K562 (cell line): Measurements from ENCODE around the gene PKIB. TPM values are rescaled to one million over a fixed set of nuclear protein-coding genes. Genes with fewer than 3 reads are reported as not detected.

ENCODE experiments used
- ATAC-seq: fragments of 200-7000 bp; cut with Tn5 transposase; 3 replicates; pipeline ENCODE4 v1.9.1; 2020; ENCODE audit warnings: moderate library complexity
- BruUV-seq: library from RNA; stranded (reverse); fragments of 400-500 nt; replicated peaks from 2 replicates; lab custom pipeline; 2021; lab: Mats Ljungman, UMichigan
- CTCF ChIA-PET: fragments of 300-600 bp; formaldehyde crosslinking; extraction: SDS; loops from one replicate; lab custom pipeline; 2021; ENCODE audit warnings: low intra/inter-chr PET ratio; lab: Yijun Ruan, JAX
- POLR2A ChIA-PET: fragments of 300-600, 350-650 bp; sonication (Branson Sonifier 250); formaldehyde crosslinking; extraction: SDS; loops from one replicate; lab custom pipeline; 2021; ENCODE audit warnings: antibody characterized with exemption, inconsistent platforms; lab: Yijun Ruan, JAX
- DNase-seq, 4 experiments: peaks; one replicate each; pipeline versions ENCODE4 v3.0.0 to v3.0.0-alpha.2; 2011 to 2018; ENCODE audit warnings: low spot score in 3 of 4, mixed read lengths in 3 of 4; ENCODE audit errors: extremely low read depth in 1 of 4
- FAIRE-seq: peaks from 2 replicates; lab custom pipeline; 2011; peaks lifted over from hg19 to GRCh38; lab: Jason Lieb, UNC
- H2AFZ ChIP-seq: 2 replicates; pipeline ENCODE4 v1.6.0; 2011; ENCODE audit warnings: low read depth, low read length, control low read depth, inconsistent platforms
- H3K27ac ChIP-seq: fragments of 200-600 bp; 3 replicates; pipeline ENCODE4 v1.8.0; 2011; ENCODE audit warnings: low read depth, mild to moderate bottlenecking, control low read depth, inconsistent platforms, low read length, moderate library complexity, mixed read lengths; ENCODE audit errors: extremely low read depth
- H3K27me3 ChIP-seq, 2 experiments: fragments of 300-600 bp in 1 of 2; 2 replicates in 1 of 2; 3 replicates in 1 of 2; pipeline versions ENCODE4 v1.6.0 to v1.8.0; 2011; ENCODE audit warnings: inconsistent platforms in 2 of 2, low read length in 2 of 2, mild to moderate bottlenecking in 1 of 2, mixed read lengths in 1 of 2, moderate library complexity in 1 of 2; ENCODE audit not compliant: control insufficient read depth in 2 of 2, insufficient read depth in 2 of 2
- H3K36me3 ChIP-seq: fragments of 300-600 bp; 3 replicates; pipeline ENCODE4 v1.8.0; 2011; ENCODE audit warnings: mild to moderate bottlenecking, low read length, inconsistent platforms; ENCODE audit not compliant: control insufficient read depth, insufficient read depth
- H3K4me1 ChIP-seq, 2 experiments: fragments of 200-600 bp in 1 of 2; replicated peaks in 1 of 2; 2 replicates in 1 of 2; 3 replicates in 1 of 2; pipeline versions ENCODE4 v1.5.1 to v1.8.0; 2011; ENCODE audit warnings: inconsistent platforms in 2 of 2, low read length in 2 of 2, mild to moderate bottlenecking in 1 of 2, mixed read lengths in 1 of 2, moderate library complexity in 1 of 2; ENCODE audit not compliant: control insufficient read depth in 2 of 2, insufficient read depth in 2 of 2
- H3K4me2 ChIP-seq: 2 replicates; pipeline ENCODE4 v1.6.1; 2011; ENCODE audit warnings: low read length, control low read depth, inconsistent platforms, mixed read lengths; ENCODE audit not compliant: insufficient read depth
- H3K4me3 ChIP-seq: fragments of 200-600 bp; sonication (generic), shearing (Covaris generic); 2 replicates; pipeline ENCODE4 v1.5.1; 2016; ENCODE audit warnings: control low read depth, inconsistent platforms
- H3K79me2 ChIP-seq: fragments of 200-600 bp; 3 replicates; pipeline ENCODE4 v1.8.0; 2011; ENCODE audit warnings: low read length, inconsistent platforms; ENCODE audit not compliant: control insufficient read depth, insufficient read depth
- H3K9ac ChIP-seq, 2 experiments: 2 replicates each; pipeline versions ENCODE4 v1.6.0 to v1.6.1; 2011; ENCODE audit warnings: low read depth in 2 of 2, low read length in 2 of 2, control low read depth in 1 of 2, inconsistent platforms in 1 of 2, mild to moderate bottlenecking in 1 of 2, mixed read lengths in 1 of 2; ENCODE audit not compliant: insufficient read depth in 1 of 2
- H3K9me1 ChIP-seq: one replicate; pipeline ENCODE4 v1.6.0; 2011; ENCODE audit warnings: inconsistent platforms, mild to moderate bottlenecking, low read length, moderate library complexity; ENCODE audit not compliant: control insufficient read depth, insufficient read depth
- H3K9me3 ChIP-seq: replicated peaks from 2 replicates; pipeline ENCODE4 v1.5.1; 2011; ENCODE audit warnings: low read depth, low read length, inconsistent platforms; ENCODE audit not compliant: control insufficient read depth, insufficient read depth
- H4K20me1 ChIP-seq: replicated peaks from 2 replicates; pipeline ENCODE4 v1.6.1; 2011; ENCODE audit warnings: low read length, inconsistent platforms, mixed read lengths; ENCODE audit not compliant: control insufficient read depth, insufficient read depth
- E4F1 ChIP-seq: fragments of 250-450 bp; sonication (Bioruptor Pico); IDR thresholded peaks from 2 replicates; pipeline ENCODE4 v1.5.0; 2021; ENCODE audit warnings: mild to moderate bottlenecking, borderline replicate concordance
- NFIC ChIP-seq: fragments of 450-650 bp; IDR thresholded peaks from 2 replicates; pipeline ENCODE4 v1.6.1; 2017; ENCODE audit warnings: mild to moderate bottlenecking, inconsistent platforms
- ZBTB34 ChIP-seq: fragments of 250-450 bp; sonication (Bioruptor Pico); IDR thresholded peaks from 2 replicates; pipeline ENCODE4 v1.8.0; 2021; ENCODE audit warnings: mild to moderate bottlenecking, moderate library complexity
- ZNF134 ChIP-seq: fragments of 250-450 bp; sonication (Bioruptor Pico); conservative IDR thresholded peaks from 2 replicates; pipeline ENCODE4 v1.4.0; 2020
- WGBS: fragments of 100-300 bp; shearing (Covaris generic); methylation state at CpG from one replicate; pipeline ENCODE4 v1.1.6; 2016; ENCODE audit warnings: low coverage, mixed read lengths; ENCODE audit not compliant: insufficient coverage; ENCODE audit errors: missing lambda C conversion rate; 5-methylcytosine and 5-hydroxymethylcytosine counted together
- in situ Hi-C: fragments of 300-500 bp; cut with MboI; formaldehyde crosslinking; loops from 4 replicates; pipeline ENCODE4 v1.15.0; 2018; ENCODE audit warnings: inconsistent platforms, mixed read lengths
- intact Hi-C: fragments of 100-400 bp; cut with micrococcal nuclease; formaldehyde crosslinking; loops from 2 replicates; pipeline ENCODE4 v1.14.2; 2022
- polyA plus RNA-seq, 8 experiments: library from polyadenylated mRNA; depleted of rRNA in 4 of 8; stranded (reverse) in 5 of 8; unstranded in 3 of 8; fragments of >200 nt; fragmentation: Nextera tagmentation in 2 of 8; fragmentation: Illumina TruSeq in 1 of 8; extraction: Ambion mirVana in 2 of 8; extraction: Trizol in 1 of 8; gene quantifications; 2 replicates each; pipeline versions ENCODE4 v1.2.1 to v1.2.3, GENCODE V29; 2011 to 2014; ENCODE audit warnings: inconsistent platforms in 1 of 8, missing spikeins in 1 of 8
- total RNA-seq, 7 experiments: library from RNA; depleted of rRNA in 6 of 7; stranded (reverse); fragments of >200 nt in 6 of 7; fragmentation: Illumina TruSeq in 2 of 7; extraction: Trizol in 2 of 7; gene quantifications; 2 replicates each; pipeline versions ENCODE4 v1.2.1 to v1.2.3, GENCODE V29; 2011 to 2021; ENCODE audit warnings: low replicate concordance in 1 of 7

PKIB gene
- total and polyA plus RNA-seq, 9 of the 15 experiments (the other 6 are each of a cell fraction or from before 2014, with no cell fraction given): 14.8 to 37.5 (median 27.4) TPM

GRCh38 chr6:122568797-122569221 lies 41.4 kb upstream of the PKIB start (continued):
- TF ChIP-seq E4F1 (CRISPR knock-in tag) (no peak), ZNF134 (no peak)
- TF ChIP-seq, all 486 proteins: peak for 0

GRCh38 chr6:122569230-122569771 lies 40.9 kb upstream of the PKIB start:
- 28% methylated on average over 5 of the region's 6 CpGs for WGBS
- no peak for FAIRE-seq
- intact Hi-C loops: no loop called here

More at GRCh38 chr6:122569230-122569771, 40.9 kb upstream of the PKIB start:
- H3K9ac ChIP-seq: no peak overlapping the region
- TF ChIP-seq ZBTB34 (CRISPR knock-in tag): no peak
- peak; percentile 38; the same call in 1 of the 2 replicates for TF ChIP-seq NFIC
- H3K4me1 ChIP-seq: no peaks in the 10 kb centered on the region; a peak in 1 of 5 replicates
- BruUV-seq: no TSS peak
- in situ Hi-C loops: no loop called here
- ChIA-PET POLR2A (interaction anchor here (0.6 to 1.0 kb wide), 3 partner anchors 12 to 1188 kb away, joined by 3 to 5 read pairs (median 3); no protein-coding TSS in a partner anchor), CTCF (no interaction called here)
- no peaks in the 10 kb centered on the region for H4K20me1 ChIP-seq
- H3K4me3 ChIP-seq: no peak overlapping the region
- no peaks in the 10 kb centered on the region for H3K9me1 ChIP-seq
- H3K27me3 ChIP-seq: no peaks in the 10 kb centered on the region
- H3K9me3 ChIP-seq: peaks cover 2% of the 10 kb centered on the region; the same call in 1 of the 2 replicates
- no peak overlapping the region for H2AFZ ChIP-seq
- H3K79me2 ChIP-seq: no peaks in the 10 kb centered on the region
- no peak for DNase-seq
- no peaks in the 10 kb centered on the region for H3K36me3 ChIP-seq
- no peak for ATAC-seq
- no peak overlapping the region for H3K27ac ChIP-seq
- H3K4me2 ChIP-seq: no peak overlapping the region
